PFSK-1 (cell line): ENCODE results near the gene ELMO1.

Experiments
- FOXP2 ChIP-seq: optimal IDR thresholded peaks from 2 replicates; pipeline ENCODE3; 2011; ENCODE audit warnings: borderline replicate concordance, control low read depth, inconsistent platforms; ENCODE audit not compliant: insufficient read depth; ENCODE audit errors: extremely low read length, extremely low read depth
- POLR2AphosphoS5 ChIP-seq: IDR thresholded peaks from 2 replicates; pipeline ENCODE4 v1.6.1; 2012; ENCODE audit warnings: low read depth, mild to moderate bottlenecking, control low read depth, low read length, moderate library complexity
- REST ChIP-seq, 2 experiments: IDR thresholded peaks; 2 replicates each; pipeline versions ENCODE4 v1.6.1 to v1.8.0; 2011 to 2012; ENCODE audit warnings: low read depth in 2 of 2, low read length in 2 of 2, control low read depth in 1 of 2, inconsistent platforms in 1 of 2, mild to moderate bottlenecking in 1 of 2, moderate library complexity in 1 of 2; ENCODE audit not compliant: insufficient read depth in 1 of 2
- SIN3A ChIP-seq: IDR thresholded peaks from 2 replicates; pipeline ENCODE4 v1.6.1; 2012; ENCODE audit warnings: mild to moderate bottlenecking, low read length, moderate library complexity, borderline replicate concordance; ENCODE audit not compliant: insufficient read depth
- TAF1 ChIP-seq: IDR thresholded peaks from 2 replicates; pipeline ENCODE4 v1.6.1; 2012; ENCODE audit warnings: low read length, control low read depth, borderline replicate concordance; ENCODE audit not compliant: insufficient read depth

ELMO1 gene

GRCh38 chr7:37160656-37161055, 288.0 kb downstream of the ELMO1 start:
- TF ChIP-seq FOXP2: no peak
- TF ChIP-seq TAF1: no peak
- no peak for TF ChIP-seq REST (IDR thresholded peaks at IDR 0.05; ENCODE audit: insufficient read depth in 1 of 2, low read depth in 2 of 2, low read length in 2 of 2)
- TF ChIP-seq POLR2AphosphoS5: no peak
- TF ChIP-seq SIN3A: no peak

- no peak for TF ChIP-seq SIN3A
- TF ChIP-seq REST (IDR thresholded peaks at IDR 0.05; ENCODE audit: insufficient read depth in 1 of 2, low read depth in 2 of 2, low read length in 2 of 2): no peak
- TF ChIP-seq POLR2AphosphoS5: no peak
- no peak for TF ChIP-seq TAF1
- no peak for TF ChIP-seq FOXP2
Observed at GRCh38 chr7:37153376-37153775, 295.3 kb downstream of the ELMO1 start.

GRCh38 chr7:37151741-37152413, 296.8 kb downstream of the ELMO1 start:
- TF ChIP-seq TAF1 (no peak), FOXP2 (no peak), REST (IDR thresholded peaks at IDR 0.05; ENCODE audit: insufficient read depth in 1 of 2, low read depth in 2 of 2, low read length in 2 of 2) (no peak), POLR2AphosphoS5 (no peak), SIN3A (no peak)

DNA sequence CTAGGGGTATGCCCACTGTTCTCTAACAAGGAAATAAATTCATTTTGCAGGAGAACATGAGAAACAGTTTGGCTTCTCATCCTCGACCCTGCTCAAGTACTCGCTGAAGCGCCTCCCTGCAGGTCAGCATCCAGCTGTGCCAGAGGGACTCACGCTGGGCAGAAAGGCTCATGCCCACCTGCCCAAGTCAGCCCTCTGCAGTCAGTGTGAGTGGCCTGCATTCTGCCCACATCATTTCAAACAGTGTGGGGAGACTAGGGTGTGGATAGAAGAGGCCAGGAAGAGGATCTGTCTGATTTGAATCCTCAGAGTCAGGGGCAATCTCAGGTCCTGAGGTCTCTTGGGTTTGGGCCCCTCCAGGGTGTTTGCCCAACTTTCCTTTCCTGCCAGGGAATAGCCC, 297.8 kb downstream of the ELMO1 start:
- TF ChIP-seq REST (IDR thresholded peaks at IDR 0.05; ENCODE audit: insufficient read depth in 1 of 2, low read depth in 2 of 2, low read length in 2 of 2) (no peak), TAF1 (no peak), SIN3A (no peak), POLR2AphosphoS5 (no peak), FOXP2 (no peak)

DNA sequence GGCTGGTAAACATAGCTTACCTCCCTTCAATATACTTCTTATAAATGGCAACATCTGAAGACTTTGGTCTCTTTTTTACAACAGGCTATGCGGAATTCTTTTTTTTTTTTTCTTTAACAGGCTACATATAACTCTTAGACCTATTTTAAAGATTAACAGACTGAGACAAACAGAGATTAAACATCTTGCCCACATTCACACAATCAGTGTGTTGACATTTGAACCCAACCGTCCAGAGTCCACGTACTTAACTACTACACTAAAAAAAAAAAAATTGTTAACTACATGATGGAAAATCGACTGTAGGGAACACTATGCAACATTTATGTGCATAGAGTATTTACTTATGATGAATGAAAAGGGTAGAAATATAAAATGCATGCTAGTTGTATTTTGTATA, 298.5 kb downstream of the ELMO1 start:
- no peak for TF ChIP-seq POLR2AphosphoS5
- TF ChIP-seq REST (IDR thresholded peaks at IDR 0.05; ENCODE audit: insufficient read depth in 1 of 2, low read depth in 2 of 2, low read length in 2 of 2): no peak
- TF ChIP-seq SIN3A: no peak
- TF ChIP-seq TAF1: no peak
- TF ChIP-seq FOXP2: no peak
